MM.1S (cell line): ENCODE measurements around the gene CEP192.

Experiments used
- DNase-seq: peaks from one replicate; pipeline ENCODE4 v3.0.0-alpha.2; 2015
- H2AFZ ChIP-seq: fragments of 300-600 bp; sonication (generic); 2 replicates; pipeline ENCODE4 v1.6.0; 2016; ENCODE audit warnings: antibody characterized with exemption, low read length
- H3F3A ChIP-seq: fragments of 300-600 bp; sonication (generic); 2 replicates; pipeline ENCODE4 v1.6.1; 2016; ENCODE audit warnings: mild to moderate bottlenecking, antibody characterized with exemption, low read length, moderate library complexity, mixed read lengths; ENCODE audit not compliant: insufficient read depth
- H3K27ac ChIP-seq: fragments of 300-600 bp; sonication (generic); 2 replicates; pipeline ENCODE4 v1.5.1; 2016; ENCODE audit warnings: mild to moderate bottlenecking, low read length
- H3K27me3 ChIP-seq: fragments of 300-600 bp; sonication (generic); replicated peaks from 2 replicates; pipeline ENCODE4 v1.6.0; 2016; ENCODE audit warnings: low read length; ENCODE audit not compliant: insufficient read depth
- H3K36me3 ChIP-seq: fragments of 300-600 bp; sonication (generic); replicated peaks from 2 replicates; pipeline ENCODE4 v1.6.1; 2016; ENCODE audit warnings: mild to moderate bottlenecking, low read length, mixed read lengths; ENCODE audit not compliant: insufficient read depth
- H3K4me1 ChIP-seq: fragments of 300-600 bp; sonication (generic); 2 replicates; pipeline ENCODE4 v1.6.1; 2016; ENCODE audit warnings: low read length, mixed read lengths
- H3K4me2 ChIP-seq: fragments of 300-600 bp; sonication (generic); 2 replicates; pipeline ENCODE4 v1.6.0; 2016; ENCODE audit warnings: low read depth, low read length
- H3K4me3 ChIP-seq: fragments of 300-600 bp; sonication (generic); 2 replicates; pipeline ENCODE4 v1.5.1; 2016; ENCODE audit warnings: low read length, mixed read lengths
- H3K79me2 ChIP-seq: fragments of 300-600 bp; sonication (generic); 2 replicates; pipeline ENCODE4 v1.6.1; 2016; ENCODE audit warnings: mixed run types, low read length, mixed read lengths
- H3K9ac ChIP-seq: fragments of 300-600 bp; sonication (generic); 2 replicates; pipeline ENCODE4 v1.6.1; 2016; ENCODE audit warnings: low read length, mixed read lengths
- H3K9me2 ChIP-seq: fragments of 300-600 bp; sonication (generic); replicated peaks from 2 replicates; pipeline ENCODE4 v1.6.1; 2016; ENCODE audit warnings: mild to moderate bottlenecking, low read length, mixed read lengths; ENCODE audit not compliant: insufficient read depth
- H3K9me3 ChIP-seq: fragments of 300-600 bp; sonication (generic); replicated peaks from 2 replicates; pipeline ENCODE4 v1.6.1; 2016; ENCODE audit warnings: mild to moderate bottlenecking, low read length, mixed read lengths; ENCODE audit not compliant: insufficient read depth
- H4K20me1 ChIP-seq: fragments of 300-600 bp; sonication (generic); 2 replicates; pipeline ENCODE4 v1.6.1; 2016; ENCODE audit warnings: mild to moderate bottlenecking, low read length, moderate library complexity, mixed read lengths; ENCODE audit not compliant: insufficient read depth
- CTCF ChIP-seq: fragments of 300-600 bp; sonication (generic); IDR thresholded peaks from 2 replicates; pipeline ENCODE4 v1.5.1; 2016; ENCODE audit warnings: antibody characterized with exemption, low read length, mixed read lengths
- EZH2 ChIP-seq: fragments of 300-600 bp; sonication (generic); optimal IDR thresholded peaks from 2 replicates; pipeline ENCODE3; 2017; ENCODE audit warnings: low read depth, mild to moderate bottlenecking, antibody characterized with exemption, low read length, mixed read lengths
- EZH2phosphoT487 ChIP-seq: fragments of 300-600 bp; sonication (generic); IDR thresholded peaks from 2 replicates; pipeline ENCODE4 v1.6.1; 2018; ENCODE audit warnings: antibody characterized with exemption, low read length

The CEP192 gene

GRCh38 chr18:12968115-12968514 lies 23.0 kb upstream of the CEP192 start:
- no peak overlapping the region for H3K4me3 ChIP-seq
- H3K9me2 ChIP-seq = no peaks in the 10 kb centered on the region
- no peaks in the 10 kb centered on the region; the same call in 1 of the 2 replicates for H3F3A ChIP-seq
- peaks cover 10% of the 10 kb centered on the region; the same call in 1 of the 2 replicates for H3K79me2 ChIP-seq
- no peak for TF ChIP-seq CTCF
- TF ChIP-seq EZH2phosphoT487 = no peak
- TF ChIP-seq EZH2 = no peak
- H3K9ac ChIP-seq = no peak overlapping the region
- no peak overlapping the region for H3K4me2 ChIP-seq
- H3K27me3 ChIP-seq = no peaks in the 10 kb centered on the region
- H2AFZ ChIP-seq = no peak overlapping the region
- no peak for DNase-seq
- H3K27ac ChIP-seq = no peak overlapping the region
- no peaks in the 10 kb centered on the region for H4K20me1 ChIP-seq
- peaks cover 13% of the 10 kb centered on the region for H3K36me3 ChIP-seq
- no peaks in the 10 kb centered on the region for H3K9me3 ChIP-seq
- H3K4me1 ChIP-seq = no peaks in the 10 kb centered on the region

GRCh38 chr18:12968619-12969018 lies 22.5 kb upstream of the CEP192 start:
- H3K36me3 ChIP-seq = peaks cover 8% of the 10 kb centered on the region; the same call in 1 of the 2 replicates
- no peaks in the 10 kb centered on the region for H3K27me3 ChIP-seq
- no peaks in the 10 kb centered on the region for H3K9me3 ChIP-seq
- no peaks in the 10 kb centered on the region for H3K9me2 ChIP-seq
- no peak overlapping the region for H3K27ac ChIP-seq
- no peaks in the 10 kb centered on the region for H3K4me1 ChIP-seq
- H3K4me2 ChIP-seq = no peak overlapping the region
- no peak for TF ChIP-seq EZH2phosphoT487
- TF ChIP-seq EZH2 = no peak
- no peak for TF ChIP-seq CTCF
- no peak overlapping the region for H3K4me3 ChIP-seq
- H3K79me2 ChIP-seq = peaks cover 10% of the 10 kb centered on the region; the same call in 1 of the 2 replicates
- H4K20me1 ChIP-seq = no peaks in the 10 kb centered on the region
- H3K9ac ChIP-seq = no peak overlapping the region
- no peak for DNase-seq
- H3F3A ChIP-seq = no peaks in the 10 kb centered on the region; the same call in 1 of the 2 replicates
- H2AFZ ChIP-seq = no peak overlapping the region

GRCh38 chr18:12973562-12974213 lies 17.5 kb upstream of the CEP192 start:
- H3K9ac ChIP-seq = no peak overlapping the region
- no peaks in the 10 kb centered on the region for H3K27me3 ChIP-seq
- no peak overlapping the region for H3K4me3 ChIP-seq
- H3F3A ChIP-seq = no peaks in the 10 kb centered on the region
- H3K4me2 ChIP-seq = no peak overlapping the region
- H3K4me1 ChIP-seq = no peaks in the 10 kb centered on the region
- H3K36me3 ChIP-seq = peaks cover 10% of the 10 kb centered on the region; the same call in 1 of the 2 replicates
- no peak for DNase-seq
- H2AFZ ChIP-seq = no peak overlapping the region
- no peaks in the 10 kb centered on the region for H3K9me2 ChIP-seq
- H3K79me2 ChIP-seq = peaks cover 3% of the 10 kb centered on the region; the same call in 1 of the 2 replicates
- no peak overlapping the region for H3K27ac ChIP-seq
- TF ChIP-seq EZH2 (no peak), EZH2phosphoT487 (no peak), CTCF (no peak)
- H4K20me1 ChIP-seq = no peaks in the 10 kb centered on the region
- no peaks in the 10 kb centered on the region for H3K9me3 ChIP-seq
